NCI-H1694 treated with DMSO at 0.1 percent for 48 hours (cell line): ENCODE measurements around the gene TMEM40.
"Not testable (repeated sequence)": the region's sequence is repeated elsewhere in the genome, so short reads cannot be mapped to it uniquely, and the experiment has no call there.

ENCODE experiments used
- DNase-seq: peaks from one replicate; lab custom pipeline; 2025; lab: John Stamatoyannopoulos, UW

TMEM40 gene

GRCh38 chr3:12751571-12751970, 7.5 kb downstream of the TMEM40 start:
- no peak for DNase-seq

GRCh38 chr3:12750658-12751071, 8.4 kb downstream of the TMEM40 start:
- no peak for DNase-seq

GRCh38 chr3:12750223-12750622, 8.8 kb downstream of the TMEM40 start:
- no peak for DNase-seq

- no peak for DNase-seq
Measured at GRCh38 chr3:12748477-12748876, 10.6 kb downstream of the TMEM40 start.

GRCh38 chr3:12746419-12746818, 12.6 kb downstream of the TMEM40 start:
- DNase-seq: no peak

- DNase-seq: no peak
Measured at GRCh38 chr3:12744326-12744725, 14.7 kb downstream of the TMEM40 start.

GRCh38 chr3:12743583-12743982, 15.5 kb downstream of the TMEM40 start:
- no peak for DNase-seq

GRCh38 chr3:12742330-12743107, 16.5 kb downstream of the TMEM40 start:
- no peak for DNase-seq

- DNase-seq: no peak
Measured at GRCh38 chr3:12741209-12741608, 17.9 kb downstream of the TMEM40 start.

GRCh38 chr3:12737833-12738232, 21.2 kb downstream of the TMEM40 start:
- no peak for DNase-seq

GRCh38 chr3:12737319-12737718, 21.7 kb downstream of the TMEM40 start:
- no peak for DNase-seq

GRCh38 chr3:12734960-12735359, 24.1 kb downstream of the TMEM40 start:
- no peak for DNase-seq

- DNase-seq: no peak
Measured at GRCh38 chr3:12733566-12733965, 25.5 kb downstream of the TMEM40 start.

GRCh38 chr3:12730506-12731242, 28.4 kb downstream of the TMEM40 start:
- no peak for DNase-seq

- no peak for DNase-seq
Measured at GRCh38 chr3:12729051-12729651, 29.9 kb downstream of the TMEM40 start.

- no peak for DNase-seq
Measured at GRCh38 chr3:12727937-12728336, 31.1 kb downstream of the TMEM40 start.

GRCh38 chr3:12727481-12727880, 31.6 kb downstream of the TMEM40 start:
- DNase-seq: no peak

- DNase-seq: no peak
Measured at GRCh38 chr3:12725436-12725835, 33.6 kb downstream of the TMEM40 start.

GRCh38 chr3:12724794-12725193, 34.3 kb downstream of the TMEM40 start:
- DNase-seq: no peak

- not testable (repeated sequence) for DNase-seq
Measured at GRCh38 chr3:12723362-12723761, 35.7 kb downstream of the TMEM40 start.

GRCh38 chr3:12722226-12722625, 36.8 kb downstream of the TMEM40 start:
- DNase-seq: no peak

- DNase-seq: peak; percentile 6
Measured at GRCh38 chr3:12719984-12720898, 38.8 kb downstream of the TMEM40 start.
